CD8-positive, alpha-beta memory T cell (primary cell): Measurements from ENCODE around the gene HAND1. TPM values are rescaled to one million over a fixed set of nuclear protein-coding genes. Genes with fewer than 3 reads are reported as not detected.

ENCODE experiments used
- CTCF ChIA-PET: fragments of 350-600 bp; sonication (Branson Sonifier 250); formaldehyde crosslinking; loops from one replicate; lab custom pipeline; 2021; ENCODE audit warnings: antibody characterized with exemption; lab: Charles Lee
- POLR2A ChIA-PET: fragments of 350-600 bp; sonication (Branson Sonifier 250); formaldehyde crosslinking; loops from one replicate; lab custom pipeline; 2021; ENCODE audit warnings: antibody characterized with exemption; lab: Charles Lee
- DNase-seq, 5 donors: peaks; one replicate each; pipeline versions ENCODE4 v3.0.0 to v3.0.0-alpha.2; 2020 to 2022; ENCODE audit warnings: mixed read lengths in 1 of 5
- H3K27ac ChIP-seq: one replicate; pipeline ENCODE4 v1.7.0; 2013; ENCODE audit warnings: low read depth, mild to moderate bottlenecking, low read length, moderate library complexity
- H3K27me3 ChIP-seq: 2 replicates; pipeline ENCODE4 v1.7.0; 2013; ENCODE audit warnings: low read length, mild to moderate bottlenecking; ENCODE audit not compliant: insufficient read depth, poor library complexity, severe bottlenecking
- H3K36me3 ChIP-seq: 2 replicates; pipeline ENCODE4 v1.7.0; 2013; ENCODE audit warnings: mild to moderate bottlenecking, low read length, moderate library complexity; ENCODE audit not compliant: insufficient read depth
- H3K4me1 ChIP-seq: 2 replicates; pipeline ENCODE4 v1.7.0; 2013; ENCODE audit warnings: mild to moderate bottlenecking, low read length, moderate library complexity; ENCODE audit not compliant: insufficient read depth
- H3K4me3 ChIP-seq: 2 replicates; pipeline ENCODE4 v1.7.0; 2013; ENCODE audit warnings: mild to moderate bottlenecking, low read length
- H3K9me3 ChIP-seq: 2 replicates; pipeline ENCODE4 v1.7.0; 2013; ENCODE audit warnings: mild to moderate bottlenecking, low read length
- H3K27ac Mint-ChIP-seq, 8 donors: one replicate each; pipeline ENCODE4 v1.8.0; 2020 to 2021; ENCODE audit warnings: mixed read lengths in 8 of 8, mild to moderate bottlenecking in 6 of 8, inconsistent platforms in 3 of 8, moderate library complexity in 3 of 8
- H3K27me3 Mint-ChIP-seq, 2 donors: one replicate each; pipeline ENCODE4 v1.8.0; 2020 to 2021; ENCODE audit warnings: mixed read lengths in 2 of 2, mild to moderate bottlenecking in 1 of 2, moderate library complexity in 1 of 2
- H3K36me3 Mint-ChIP-seq, 3 donors: one replicate each; pipeline ENCODE4 v1.8.0; 2020 to 2021; ENCODE audit warnings: mixed read lengths in 3 of 3, inconsistent platforms in 1 of 3, mild to moderate bottlenecking in 1 of 3
- H3K4me1 Mint-ChIP-seq, 3 donors: one replicate each; pipeline ENCODE4 v1.8.0; 2020 to 2021; ENCODE audit warnings: mixed read lengths in 3 of 3, inconsistent platforms in 1 of 3, mild to moderate bottlenecking in 1 of 3
- H3K4me3 Mint-ChIP-seq, 7 donors: one replicate each; pipeline ENCODE4 v1.8.0; 2020 to 2021; ENCODE audit warnings: mixed read lengths in 7 of 7, mild to moderate bottlenecking in 6 of 7, moderate library complexity in 4 of 7, inconsistent platforms in 2 of 7
- H3K9me3 Mint-ChIP-seq, 5 donors: one replicate each; pipeline ENCODE4 v1.8.0; 2020 to 2022; ENCODE audit warnings: mixed read lengths in 5 of 5, mild to moderate bottlenecking in 3 of 5, moderate library complexity in 2 of 5, inconsistent platforms in 1 of 5
- polyA plus RNA-seq: library from polyadenylated mRNA; unstranded; fragments of 300-500 nt; fragmentation: Illumina TruSeq; gene quantifications from one replicate; pipeline ENCODE4 v1.2.3, GENCODE V29; 2021
- total RNA-seq, 2 experiments: library from RNA; stranded (reverse); gene quantifications; one replicate each; pipeline ENCODE4 v1.2.3, GENCODE V29; 2021

Gene HAND1
- total and polyA plus RNA-seq, 3 experiments from 2014 or later = not detected

GRCh38 chr5:154430466-154430865 lies 47.6 kb downstream of the HAND1 start:
- H3K9me3 ChIP-seq = no peaks in the 10 kb centered on the region
- H3K27ac Mint-ChIP-seq = no peak overlapping the region
- H3K4me1 ChIP-seq = no peaks in the 10 kb centered on the region
- no peaks in the 10 kb centered on the region for H3K9me3 Mint-ChIP-seq
- peaks cover 5 to 20% (median 12%) of the 10 kb centered on the region in 3 donors for H3K4me1 Mint-ChIP-seq
- DNase-seq = no peak
- H3K36me3 ChIP-seq = no peaks in the 10 kb centered on the region
- POLR2A ChIA-PET = no interaction called here
- H3K27me3 ChIP-seq = no peaks in the 10 kb centered on the region
- CTCF ChIA-PET = no interaction called here
- no peak overlapping the region for H3K4me3 Mint-ChIP-seq
- no peak overlapping the region for H3K27ac ChIP-seq
- H3K36me3 Mint-ChIP-seq = peaks cover 14 to 20% (median 14%) of the 10 kb centered on the region in 3 donors
- no peaks in the 10 kb centered on the region for H3K27me3 Mint-ChIP-seq
- H3K4me3 ChIP-seq = no peak overlapping the region

- Histone ChIP-seq H3K4me3 (no peak overlapping the region), H3K4me1 (no peaks in the 10 kb centered on the region), H3K27ac (no peak overlapping the region), H3K36me3 (no peaks in the 10 kb centered on the region), H3K9me3 (no peaks in the 10 kb centered on the region), H3K27me3 (no peaks in the 10 kb centered on the region)
- POLR2A ChIA-PET = no interaction called here
- peaks cover 13 to 15% (median 14%) of the 10 kb centered on the region in 3 donors for H3K36me3 Mint-ChIP-seq
- no peak for DNase-seq
- peak overlapping the region in 1 of 7 donors; percentile 48 for H3K4me3 Mint-ChIP-seq
- peaks cover 5 to 24% (median 12%) of the 10 kb centered on the region in 3 donors for H3K4me1 Mint-ChIP-seq
- H3K9me3 Mint-ChIP-seq = no peaks in the 10 kb centered on the region
- no peaks in the 10 kb centered on the region for H3K27me3 Mint-ChIP-seq
- CTCF ChIA-PET = no interaction called here
- peak overlapping the region in 2 of 8 donors; percentile 58 to 59 for H3K27ac Mint-ChIP-seq
Observed at GRCh38 chr5:154429341-154429740, 48.7 kb downstream of the HAND1 start.

GRCh38 chr5:154428208-154428607 lies 49.8 kb downstream of the HAND1 start:
- Mint-ChIP-seq H3K27me3 (no peaks in the 10 kb centered on the region), H3K36me3 (peaks cover 6 to 14% (median 10%) of the 10 kb centered on the region in 3 donors), H3K4me1 (peaks cover 12 to 35% (median 15%) of the 10 kb centered on the region in 3 donors), H3K27ac (no peak overlapping the region), H3K9me3 (peaks cover 0 to 2% (median 0%) of the 10 kb centered on the region in 5 donors), H3K4me3 (no peak overlapping the region)
- H3K27ac ChIP-seq = no peak overlapping the region
- ChIA-PET CTCF (interaction anchor here (1.1 kb wide), 1 partner anchor 24 kb away, joined by 3 read pairs; no protein-coding TSS in a partner anchor), POLR2A (no interaction called here)
- H3K4me3 ChIP-seq = no peak overlapping the region
- H3K36me3 ChIP-seq = no peaks in the 10 kb centered on the region
- H3K9me3 ChIP-seq = no peaks in the 10 kb centered on the region
- no peaks in the 10 kb centered on the region for H3K4me1 ChIP-seq
- no peaks in the 10 kb centered on the region for H3K27me3 ChIP-seq
- DNase-seq = no peak

Other genes starting within 250 kb of the HAND1 start
- 10 to 100 TPM; 35.1 to 37.9 TPM for gene SAP30L, start 32.2 kb downstream of the HAND1 start, total RNA-seq
- 37.9 TPM for gene SAP30L, start 32.2 kb downstream of the HAND1 start, polyA plus RNA-seq